Calu3 (cell line): ENCODE data around the gene ZSCAN21. TPM values are rescaled to one million over a fixed set of nuclear protein-coding genes. Genes with fewer than 3 reads are reported as not detected.
A peak's percentile ranks its signal among the peaks of the same experiment; 100 is the strongest.

Source experiments
- BruUV-seq: library from RNA; stranded (reverse); fragments of 400-500 nt; replicated peaks from 2 replicates; lab custom pipeline; 2021; lab: Mats Ljungman, UMichigan
- CTCF ChIA-PET: fragments of 300-600 bp; sonication (Branson Sonifier 250); formaldehyde crosslinking; loops from one replicate; lab custom pipeline; 2022; ENCODE audit warnings: antibody characterized with exemption; lab: Charles Lee
- DNase-seq: peaks from one replicate; pipeline ENCODE4 v3.0.0; 2022
- H3K27ac Mint-ChIP-seq: one replicate; pipeline ENCODE4 v1.8.0; 2022; ENCODE audit warnings: mixed read lengths; ENCODE audit not compliant: unreplicated experiment
- H3K27me3 Mint-ChIP-seq: one replicate; pipeline ENCODE4 v1.8.0; 2022; ENCODE audit warnings: mixed read lengths; ENCODE audit not compliant: unreplicated experiment
- H3K36me3 Mint-ChIP-seq: one replicate; pipeline ENCODE4 v1.8.0; 2022; ENCODE audit warnings: mild to moderate bottlenecking, moderate library complexity, mixed read lengths; ENCODE audit not compliant: insufficient read depth, unreplicated experiment
- H3K4me1 Mint-ChIP-seq: one replicate; pipeline ENCODE4 v1.8.0; 2022; ENCODE audit warnings: mild to moderate bottlenecking, low read depth, mixed read lengths; ENCODE audit not compliant: unreplicated experiment
- H3K4me3 Mint-ChIP-seq: one replicate; pipeline ENCODE4 v1.8.0; 2022; ENCODE audit warnings: mild to moderate bottlenecking, low read depth, moderate library complexity, mixed read lengths; ENCODE audit not compliant: unreplicated experiment
- H3K9me3 Mint-ChIP-seq: one replicate; pipeline ENCODE4 v1.8.0; 2022; ENCODE audit warnings: low read depth, mixed read lengths; ENCODE audit not compliant: unreplicated experiment
- intact Hi-C: fragments of 100-400 bp; cut with micrococcal nuclease; formaldehyde crosslinking; loops from one replicate; pipeline ENCODE4 v1.10.0; 2022; ENCODE audit not compliant: unreplicated experiment
- total RNA-seq: library from RNA; stranded (reverse); gene quantifications from 2 replicates; pipeline ENCODE4 v1.2.3, GENCODE V29; 2022
- TF ChIP-seq, protein P1 (sequence below): fragments of 200-600 bp; IDR thresholded peaks from one replicate; pipeline ENCODE4 v1.8.0; 2022; ENCODE audit warnings: antibody characterized with exemption; ENCODE audit not compliant: unreplicated experiment

ZSCAN21 gene
- total RNA-seq, 1 experiment from 2014 or later, result 5.5 TPM

GRCh38 chr7:100075418-100075817 is 25.8 kb downstream of the ZSCAN21 start:
- TF ChIP-seq, protein P1, sequence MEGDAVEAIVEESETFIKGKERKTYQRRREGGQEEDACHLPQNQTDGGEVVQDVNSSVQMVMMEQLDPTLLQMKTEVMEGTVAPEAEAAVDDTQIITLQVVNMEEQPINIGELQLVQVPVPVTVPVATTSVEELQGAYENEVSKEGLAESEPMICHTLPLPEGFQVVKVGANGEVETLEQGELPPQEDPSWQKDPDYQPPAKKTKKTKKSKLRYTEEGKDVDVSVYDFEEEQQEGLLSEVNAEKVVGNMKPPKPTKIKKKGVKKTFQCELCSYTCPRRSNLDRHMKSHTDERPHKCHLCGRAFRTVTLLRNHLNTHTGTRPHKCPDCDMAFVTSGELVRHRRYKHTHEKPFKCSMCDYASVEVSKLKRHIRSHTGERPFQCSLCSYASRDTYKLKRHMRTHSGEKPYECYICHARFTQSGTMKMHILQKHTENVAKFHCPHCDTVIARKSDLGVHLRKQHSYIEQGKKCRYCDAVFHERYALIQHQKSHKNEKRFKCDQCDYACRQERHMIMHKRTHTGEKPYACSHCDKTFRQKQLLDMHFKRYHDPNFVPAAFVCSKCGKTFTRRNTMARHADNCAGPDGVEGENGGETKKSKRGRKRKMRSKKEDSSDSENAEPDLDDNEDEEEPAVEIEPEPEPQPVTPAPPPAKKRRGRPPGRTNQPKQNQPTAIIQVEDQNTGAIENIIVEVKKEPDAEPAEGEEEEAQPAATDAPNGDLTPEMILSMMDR, result no peak
- H3K9me3 Mint-ChIP-seq, result peaks cover 11% of the 10 kb centered on the region
- no peaks in the 10 kb centered on the region for H3K27me3 Mint-ChIP-seq
- no peak overlapping the region for H3K27ac Mint-ChIP-seq
- peaks cover 90% of the 10 kb centered on the region for H3K36me3 Mint-ChIP-seq
- CTCF ChIA-PET, result no interaction called here
- BruUV-seq, result no TSS peak
- DNase-seq, result no peak
- intact Hi-C loops, result no loop called here
- no peak overlapping the region for H3K4me3 Mint-ChIP-seq
- H3K4me1 Mint-ChIP-seq, result no peaks in the 10 kb centered on the region

GRCh38 chr7:100077205-100077604 is 27.6 kb downstream of the ZSCAN21 start:
- Mint-ChIP-seq H3K27me3 (no peaks in the 10 kb centered on the region), H3K27ac (no peak overlapping the region), H3K4me1 (no peaks in the 10 kb centered on the region), H3K9me3 (peaks cover 6% of the 10 kb centered on the region), H3K4me3 (no peak overlapping the region), H3K36me3 (peaks cover 88% of the 10 kb centered on the region)
- DNase-seq, result no peak
- intact Hi-C loops, result no loop called here
- TF ChIP-seq, protein P1, result no peak
- CTCF ChIA-PET, result no interaction called here
- no TSS peak for BruUV-seq

DNA sequence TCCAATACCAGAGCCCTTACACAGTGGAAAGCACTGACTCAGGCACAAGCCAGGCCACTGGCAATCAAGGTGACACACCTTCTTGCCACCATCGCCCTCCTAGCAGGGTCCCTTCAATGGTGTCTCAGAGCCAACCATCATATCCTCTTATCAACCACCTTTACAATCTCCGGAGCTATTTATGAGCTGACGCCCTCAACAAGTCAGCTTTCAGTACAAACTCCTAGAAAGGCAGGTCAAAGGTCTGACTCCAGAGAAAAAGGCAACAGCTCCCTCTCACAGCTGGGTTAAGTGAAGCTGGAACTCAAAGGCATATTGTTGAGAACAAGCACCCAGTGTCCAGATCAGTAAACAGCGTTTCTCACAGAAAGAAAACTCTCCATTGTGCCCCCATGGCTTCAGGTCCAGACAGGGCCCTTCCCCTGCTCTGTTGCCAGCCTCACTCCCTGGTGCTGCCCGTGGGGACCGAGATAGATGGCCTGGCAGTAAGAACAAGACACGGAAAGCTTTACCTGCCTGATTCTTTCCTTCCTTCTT is 29.5 kb downstream of the ZSCAN21 start:
- Mint-ChIP-seq H3K4me1 (peaks cover 11% of the 10 kb centered on the region), H3K9me3 (peaks cover 3% of the 10 kb centered on the region), H3K36me3 (peaks cover 75% of the 10 kb centered on the region), H3K27me3 (no peaks in the 10 kb centered on the region), H3K4me3 (peak overlapping the region; percentile 20), H3K27ac (no peak overlapping the region)
- intact Hi-C loops, result no loop called here
- TF ChIP-seq, protein P1, result no peak
- DNase-seq, result no peak
- CTCF ChIA-PET, result interaction anchor here (0.7 kb wide), 1 partner anchor 9 kb away, joined by 3 read pairs; no protein-coding TSS in a partner anchor
- BruUV-seq, result no TSS peak

DNA sequence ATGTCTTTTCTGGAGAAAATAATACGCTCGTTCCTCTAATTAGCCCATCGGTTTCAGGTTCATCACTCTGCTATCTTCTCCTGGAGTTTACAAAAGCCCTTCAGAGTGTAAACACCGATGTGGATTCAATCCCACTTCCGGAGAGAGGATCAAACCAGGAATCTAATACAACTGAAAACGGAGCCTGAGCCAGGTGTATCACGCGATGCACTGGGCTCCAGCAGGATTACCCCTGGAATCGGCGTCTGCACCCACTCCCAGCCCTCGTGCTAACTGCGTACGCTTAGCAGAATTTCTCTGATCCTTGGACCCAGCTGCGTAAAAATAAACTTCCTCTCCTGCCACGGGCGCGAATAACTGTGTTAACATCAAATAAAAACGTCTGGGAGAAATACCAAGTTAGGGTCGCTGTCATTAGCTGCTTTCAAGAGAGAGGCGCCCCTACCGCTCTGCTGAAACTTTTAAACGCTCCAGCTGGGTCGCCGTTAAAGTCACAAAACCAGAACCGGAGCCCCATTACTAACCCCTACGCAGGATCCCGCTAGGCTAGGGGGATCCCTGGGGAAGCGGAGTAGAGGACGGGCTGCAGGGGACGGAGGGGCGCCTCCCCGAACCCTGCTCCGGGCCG is 31.4 kb downstream of the ZSCAN21 start:
- intact Hi-C loops, result no loop called here
- TSS peak; percentile 59 for BruUV-seq
- peak overlapping the region; percentile 85 for H3K27ac Mint-ChIP-seq
- CTCF ChIA-PET, result no interaction called here
- peaks cover 56% of the 10 kb centered on the region for H3K36me3 Mint-ChIP-seq
- H3K4me3 Mint-ChIP-seq, result peak overlapping the region; percentile 80
- H3K4me1 Mint-ChIP-seq, result peaks cover 11% of the 10 kb centered on the region
- TF ChIP-seq, protein P1, result no peak
- H3K9me3 Mint-ChIP-seq, result no peaks in the 10 kb centered on the region
- DNase-seq, result no peak
- H3K27me3 Mint-ChIP-seq, result no peaks in the 10 kb centered on the region
